SK-N-SH (cell line): Measurements from ENCODE around the gene GRK1.

ENCODE experiments used
- CTCF ChIP-seq: fragments of 200-600 bp; sonication (generic); IDR thresholded peaks from 2 replicates; pipeline ENCODE4 v1.6.1; 2017; ENCODE audit warnings: antibody characterized with exemption, mild to moderate bottlenecking, moderate library complexity
- EP300 ChIP-seq, 2 experiments: IDR thresholded peaks; 2 replicates each; pipeline versions ENCODE4 v1.4.0 to v1.6.1; 2012; ENCODE audit warnings: borderline replicate concordance in 1 of 2, low read depth in 1 of 2, low read length in 1 of 2
- POLR2AphosphoS5 ChIP-seq: IDR thresholded peaks from 2 replicates; pipeline ENCODE4 v1.6.1; 2012; ENCODE audit warnings: low read depth, low read length
- YY1 ChIP-seq: IDR thresholded peaks from 2 replicates; pipeline ENCODE4 v1.4.0; 2012; ENCODE audit warnings: low read depth, mild to moderate bottlenecking
- ZBTB33 ChIP-seq: IDR thresholded peaks from 2 replicates; pipeline ENCODE4 v1.4.0; 2012; ENCODE audit warnings: low read depth, borderline replicate concordance

- TF ChIP-seq EP300 (IDR thresholded peaks at IDR 0.05; ENCODE audit: borderline replicate concordance in 1 of 2, low read depth in 1 of 2, low read length in 1 of 2) (no peak), CTCF (no peak), ZBTB33 (no peak), YY1 (no peak), POLR2AphosphoS5 (no peak)
Measured at GRCh38 chr13:113744197-113745000, 77.4 kb downstream of the GRK1 start.
